SK-N-MC (cell line): ENCODE results near the gene SPECC1.

Experiments used
- DNase-seq: peaks from one replicate; pipeline ENCODE4 v3.0.0-alpha.2; 2011; ENCODE audit warnings: low read depth, low spot score
- H3K27ac ChIP-seq: fragments of 200-600 bp; sonication (generic); 2 replicates; pipeline ENCODE4 v1.5.1; 2016; ENCODE audit warnings: mixed run types
- H3K36me3 ChIP-seq: fragments of 200-600 bp; sonication (generic); 2 replicates; pipeline ENCODE4 v1.6.1; 2017; ENCODE audit warnings: antibody characterized with exemption, low read length, mixed read lengths; ENCODE audit not compliant: insufficient read depth
- H3K4me3 ChIP-seq: fragments of 200-600 bp; sonication (generic); 2 replicates; pipeline ENCODE4 v1.5.1; 2016
- H3K9ac ChIP-seq: fragments of 200-600 bp; sonication (generic); 2 replicates; pipeline ENCODE4 v1.8.0; 2017; ENCODE audit warnings: mixed run types, mixed read lengths; ENCODE audit not compliant: insufficient read length
- H3K9me3 ChIP-seq: fragments of 200-600 bp; sonication (generic); 2 replicates; pipeline ENCODE4 v1.6.1; 2017; ENCODE audit warnings: low read depth, mild to moderate bottlenecking, antibody characterized with exemption, low read length, moderate library complexity, mixed read lengths
- EZH2 ChIP-seq: fragments of 200-600 bp; sonication (generic); IDR thresholded peaks from one replicate; pipeline ENCODE4 v1.6.1; 2017; ENCODE audit warnings: antibody characterized with exemption
- FOXP2 ChIP-seq: optimal IDR thresholded peaks from 2 replicates; pipeline ENCODE3; 2011; ENCODE audit warnings: mild to moderate bottlenecking, moderate library complexity; ENCODE audit not compliant: insufficient read depth; ENCODE audit errors: extremely low read length, control extremely low read depth
- POLR2AphosphoS5 ChIP-seq: IDR thresholded peaks from 2 replicates; pipeline ENCODE4 v1.6.1; 2012; ENCODE audit warnings: mild to moderate bottlenecking, low read depth, low read length, borderline replicate concordance

The SPECC1 gene

DNA sequence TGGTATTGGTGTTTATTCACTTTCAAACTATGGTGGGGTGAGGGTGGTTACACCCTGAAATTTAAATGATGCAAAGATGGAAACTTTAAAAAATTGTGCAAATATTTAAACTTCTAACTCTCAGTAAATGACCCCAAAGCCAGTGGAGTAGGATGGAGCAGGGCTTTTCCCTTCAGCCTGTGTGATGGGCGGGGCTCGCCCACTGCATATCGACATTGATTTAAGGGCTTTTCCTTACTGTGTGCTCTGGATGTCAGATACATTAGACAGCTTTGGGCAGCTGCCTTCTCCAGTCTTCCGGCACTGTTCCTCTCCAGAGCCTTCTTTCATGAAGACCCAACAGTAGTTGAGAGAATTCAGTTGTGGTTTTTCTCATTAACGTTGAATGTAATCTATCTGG, 99.9 kb downstream of the SPECC1 start:
- H3K36me3 ChIP-seq = no peaks in the 10 kb centered on the region
- no peak overlapping the region for H3K9ac ChIP-seq
- no peak overlapping the region for H3K27ac ChIP-seq
- no peaks in the 10 kb centered on the region for H3K9me3 ChIP-seq
- no peak for TF ChIP-seq POLR2AphosphoS5
- H3K4me3 ChIP-seq = no peak overlapping the region
- DNase-seq = no peak

DNA sequence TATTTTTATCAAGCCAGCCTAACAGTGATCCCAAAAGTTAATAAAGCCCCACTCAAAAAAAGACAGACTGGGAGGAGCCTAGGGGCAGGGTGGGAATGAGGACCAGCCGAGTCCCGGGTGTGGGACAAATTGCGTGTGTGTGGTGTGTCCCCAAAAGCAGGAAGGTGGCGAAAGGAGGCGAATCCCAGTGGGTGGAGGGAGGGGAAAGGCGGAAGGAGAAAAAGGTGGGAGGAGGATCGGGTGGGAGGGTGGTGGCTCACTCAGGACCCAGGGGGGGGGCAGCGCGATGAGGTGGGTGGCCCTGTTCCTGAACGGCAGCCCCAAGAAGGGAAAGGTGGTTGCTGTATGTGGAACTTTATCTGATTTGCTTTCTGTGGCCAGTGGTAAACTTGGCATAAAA, 102.4 kb downstream of the SPECC1 start:
- H3K27ac ChIP-seq = no peak overlapping the region
- H3K4me3 ChIP-seq = no peak overlapping the region
- H3K9me3 ChIP-seq = no peaks in the 10 kb centered on the region
- no peak overlapping the region for H3K9ac ChIP-seq
- no peak for DNase-seq
- no peaks in the 10 kb centered on the region for H3K36me3 ChIP-seq
- no peak for TF ChIP-seq POLR2AphosphoS5
- TF ChIP-seq FOXP2 = no peak
- TF ChIP-seq EZH2 = no peak

DNA sequence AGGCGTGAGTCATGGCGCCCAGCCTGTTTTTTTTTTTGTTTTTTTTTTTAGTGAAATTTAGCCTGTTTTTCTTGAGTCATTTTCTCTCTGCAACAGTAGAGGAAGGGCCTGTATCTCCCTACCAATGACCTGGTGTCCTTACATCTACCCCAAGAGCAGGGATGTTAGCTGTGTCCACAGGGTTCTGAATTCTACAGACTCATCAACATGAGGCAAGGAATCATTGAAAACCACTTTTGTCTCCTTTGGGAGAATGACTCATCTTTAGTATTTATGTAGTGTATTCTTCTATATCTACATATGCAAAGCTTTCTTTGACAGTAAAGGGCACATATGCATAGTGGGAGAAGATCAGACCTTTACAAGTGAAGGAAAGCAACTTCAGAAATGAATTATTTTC, 105.3 kb downstream of the SPECC1 start:
- Histone ChIP-seq H3K9me3 (no peaks in the 10 kb centered on the region), H3K27ac (no peak overlapping the region), H3K9ac (no peak overlapping the region), H3K36me3 (no peaks in the 10 kb centered on the region), H3K4me3 (no peak overlapping the region)
- DNase-seq = no peak
- TF ChIP-seq POLR2AphosphoS5 (no peak), EZH2 (no peak), FOXP2 (no peak)

DNA sequence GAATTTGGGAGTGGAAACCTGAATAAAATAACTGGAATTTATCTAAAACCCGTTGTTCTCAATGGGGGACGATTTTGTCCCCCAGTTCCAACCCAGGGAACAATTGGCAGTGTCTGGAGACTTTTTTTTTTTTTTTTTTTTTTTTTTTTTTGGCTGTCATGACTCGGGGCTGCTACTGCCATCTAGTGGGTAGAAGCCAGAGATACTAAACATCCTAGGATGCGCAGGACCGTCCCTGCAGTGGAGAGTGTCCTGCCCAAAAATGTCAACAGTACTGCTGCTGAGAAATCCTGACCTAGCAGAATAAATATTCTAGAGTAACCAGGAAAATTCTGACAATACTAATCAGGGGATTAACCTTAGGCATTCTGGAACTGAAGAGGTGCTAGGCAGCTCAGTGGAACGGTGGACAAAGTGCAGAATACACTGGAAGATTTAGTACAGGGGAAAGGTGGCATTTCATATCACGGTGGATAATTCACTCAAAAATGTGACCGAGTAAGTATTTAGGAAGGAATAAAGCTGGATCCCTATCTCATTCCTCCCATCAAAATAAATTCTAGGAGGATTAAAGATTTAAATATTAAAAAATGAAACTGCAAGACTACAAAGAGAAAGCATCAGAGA, 107.6 kb downstream of the SPECC1 start:
- Histone ChIP-seq H3K9ac (no peak overlapping the region), H3K4me3 (no peak overlapping the region), H3K9me3 (no peaks in the 10 kb centered on the region), H3K27ac (no peak overlapping the region), H3K36me3 (no peaks in the 10 kb centered on the region)
- DNase-seq = no peak
- TF ChIP-seq EZH2 (no peak), POLR2AphosphoS5 (no peak), FOXP2 (no peak)

DNA sequence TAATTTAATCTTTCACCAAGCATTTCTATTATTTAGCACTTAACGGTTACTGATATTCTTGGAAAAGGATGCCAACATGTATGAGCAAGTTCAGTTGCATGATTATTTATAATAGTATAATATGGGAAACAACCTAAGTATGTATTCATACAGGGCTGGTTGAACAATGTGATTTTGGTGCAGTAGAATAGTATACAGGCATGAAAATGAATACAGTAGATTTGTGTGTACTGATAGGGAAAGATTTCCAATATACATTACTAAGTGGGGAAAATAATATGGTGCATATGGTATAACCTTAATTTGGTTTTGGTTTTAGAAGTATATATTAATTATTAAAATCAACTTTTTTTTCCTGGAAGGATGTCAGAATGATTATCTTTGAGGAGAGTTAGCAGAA, 109.1 kb downstream of the SPECC1 start:
- Histone ChIP-seq H3K27ac (no peak overlapping the region), H3K36me3 (no peaks in the 10 kb centered on the region), H3K4me3 (no peak overlapping the region), H3K9me3 (no peaks in the 10 kb centered on the region), H3K9ac (no peak overlapping the region)
- DNase-seq = no peak
- TF ChIP-seq FOXP2 (no peak), EZH2 (no peak), POLR2AphosphoS5 (no peak)

DNA sequence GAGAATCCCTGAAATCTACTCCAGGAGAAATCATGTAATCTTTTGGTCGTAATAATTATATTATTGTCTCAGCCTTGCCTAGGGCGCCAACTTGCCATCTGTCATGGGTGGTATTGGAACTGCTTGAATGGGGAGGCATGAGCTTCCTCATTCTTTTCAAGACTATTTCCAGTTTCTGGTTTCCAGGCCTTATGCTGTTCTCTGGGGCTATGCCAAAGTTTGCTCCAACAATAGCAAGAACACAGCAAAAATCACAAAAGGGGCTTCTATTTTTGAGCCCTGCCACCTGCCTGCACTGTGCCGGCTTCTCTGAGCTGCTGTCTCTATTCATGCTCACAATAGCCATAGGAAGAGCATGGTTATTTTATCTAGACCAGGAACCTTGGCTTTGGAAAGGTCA, 111.7 kb downstream of the SPECC1 start:
- no peaks in the 10 kb centered on the region for H3K9me3 ChIP-seq
- H3K36me3 ChIP-seq = no peaks in the 10 kb centered on the region
- DNase-seq = no peak
- TF ChIP-seq EZH2 (no peak), POLR2AphosphoS5 (no peak), FOXP2 (no peak)
- peak overlapping the region; percentile 11; the same call in 1 of the 2 replicates for H3K4me3 ChIP-seq
- peak overlapping the region; percentile 44; the same call in 1 of the 2 replicates for H3K27ac ChIP-seq
- H3K9ac ChIP-seq = no peak overlapping the region

DNA sequence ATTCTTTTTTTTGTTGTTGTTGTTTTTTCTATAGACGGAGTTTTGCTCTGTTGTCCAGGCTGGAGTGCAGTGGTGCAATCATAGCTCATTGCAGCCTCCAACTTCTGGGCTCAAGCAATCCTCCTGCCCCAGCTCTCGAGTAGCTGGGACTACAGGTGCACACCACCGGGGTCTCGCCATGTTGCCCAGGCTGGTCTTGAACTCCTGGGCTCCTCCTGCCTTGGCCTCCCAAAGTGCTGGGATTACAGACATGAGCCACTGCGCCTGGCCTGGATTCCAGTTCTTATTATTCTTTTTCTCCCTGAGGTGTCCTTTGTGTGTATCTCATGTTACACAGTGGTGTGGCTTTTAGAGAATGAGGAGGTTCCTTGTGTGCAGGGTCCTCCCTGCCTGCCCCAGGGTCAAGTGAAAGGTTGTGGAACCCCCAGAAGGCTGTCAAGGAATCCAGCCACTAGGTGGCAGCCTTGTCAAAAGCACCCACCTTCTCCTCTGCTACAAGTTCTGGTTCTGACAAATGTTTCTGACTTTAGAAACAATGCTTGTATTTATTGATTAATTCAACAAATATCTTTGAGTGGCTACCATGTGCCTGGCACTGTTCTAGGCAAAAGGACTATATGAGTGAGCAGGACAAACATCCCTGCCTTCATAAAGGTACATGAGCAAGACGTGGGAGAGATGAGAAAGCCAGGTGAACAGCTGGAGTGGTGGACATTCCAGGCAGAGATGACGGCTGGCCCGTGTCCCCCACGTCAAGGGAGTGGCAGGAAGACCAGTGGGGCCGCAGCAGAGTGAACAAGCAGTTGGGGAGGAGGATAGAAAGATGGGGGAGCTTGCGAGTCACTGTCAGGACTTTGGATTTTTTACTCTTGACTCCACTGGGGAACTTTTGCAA, 112.4 kb downstream of the SPECC1 start:
- Histone ChIP-seq H3K4me3 (no peak overlapping the region), H3K36me3 (no peaks in the 10 kb centered on the region), H3K9me3 (no peaks in the 10 kb centered on the region), H3K9ac (no peak overlapping the region), H3K27ac (no peak overlapping the region)
- no peak for DNase-seq
- TF ChIP-seq EZH2 = no peak
- TF ChIP-seq FOXP2 = no peak
- no peak for TF ChIP-seq POLR2AphosphoS5

DNA sequence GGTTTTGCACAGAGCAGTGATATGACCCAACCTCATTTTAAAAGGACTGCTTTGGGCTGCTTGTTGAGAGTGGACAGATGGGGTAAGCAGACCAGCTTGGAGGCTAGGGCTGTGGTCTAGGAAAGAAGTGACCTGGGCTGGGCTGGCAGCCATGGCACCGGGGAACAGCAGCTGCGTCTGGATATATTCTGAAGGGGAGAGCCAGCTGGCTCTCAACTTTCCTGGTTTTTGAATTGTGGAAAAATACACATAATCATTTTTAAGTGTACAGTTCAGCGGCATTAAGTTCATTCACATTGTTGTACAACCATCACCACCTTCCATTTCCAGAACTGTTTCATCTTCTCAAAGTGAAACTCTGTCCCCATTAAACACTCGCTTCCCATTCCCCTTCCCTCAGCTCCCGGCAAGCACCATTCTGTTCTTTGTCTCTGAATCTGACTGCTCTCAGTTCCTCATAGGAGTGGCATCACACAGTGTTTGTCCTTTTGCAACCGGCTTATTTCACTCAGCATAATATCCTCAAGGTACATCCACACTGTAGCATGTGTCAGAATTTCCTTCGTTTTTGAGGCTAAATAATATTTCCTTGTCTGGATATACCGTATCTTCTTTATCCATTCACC, 113.2 kb downstream of the SPECC1 start:
- Histone ChIP-seq H3K9me3 (no peaks in the 10 kb centered on the region), H3K9ac (no peak overlapping the region), H3K36me3 (no peaks in the 10 kb centered on the region), H3K27ac (no peak overlapping the region), H3K4me3 (no peak overlapping the region)
- TF ChIP-seq POLR2AphosphoS5 = no peak
- no peak for TF ChIP-seq EZH2
- TF ChIP-seq FOXP2 = no peak
- no peak for DNase-seq
